SK-N-SH treated with all-trans-retinoic acid at 6 μM for 48 hours (cell line): Measurements from ENCODE around the gene IL1RN.

Experiments
- ARNTL ChIP-seq: fragments of 450-650 bp; formaldehyde crosslinking; IDR thresholded peaks from 2 replicates; pipeline ENCODE4 v1.5.0; 2020; ENCODE audit warnings: low read depth, mild to moderate bottlenecking, moderate library complexity, borderline replicate concordance
- ISL1 ChIP-seq: fragments of 250-450 bp; sonication (Bioruptor Pico); IDR thresholded peaks from 2 replicates; pipeline ENCODE4 v2.1.2; 2022; ENCODE audit warnings: mild to moderate bottlenecking, moderate library complexity
- TOX ChIP-seq: fragments of 250-450 bp; sonication (Bioruptor Pico); IDR thresholded peaks from 2 replicates; pipeline ENCODE4 v1.8.0; 2021; ENCODE audit warnings: mild to moderate bottlenecking, moderate library complexity, borderline replicate concordance
- ZFP3 ChIP-seq: fragments of 250-450 bp; sonication (Bioruptor Pico); IDR thresholded peaks from 2 replicates; pipeline ENCODE4 v1.5.0; 2020; ENCODE audit warnings: mild to moderate bottlenecking, moderate library complexity
- ZNF565 ChIP-seq: fragments of 450-650 bp; formaldehyde crosslinking; conservative IDR thresholded peaks from 2 replicates; pipeline ENCODE4 v1.5.0; 2020; ENCODE audit warnings: low read depth, mild to moderate bottlenecking, moderate library complexity
- TF ChIP-seq, protein P1 (sequence below): fragments of 250-450 bp; sonication (Bioruptor Pico); IDR thresholded peaks from 2 replicates; pipeline ENCODE4 v1.8.0; 2020; ENCODE audit warnings: mild to moderate bottlenecking, moderate library complexity, borderline replicate concordance

DNA sequence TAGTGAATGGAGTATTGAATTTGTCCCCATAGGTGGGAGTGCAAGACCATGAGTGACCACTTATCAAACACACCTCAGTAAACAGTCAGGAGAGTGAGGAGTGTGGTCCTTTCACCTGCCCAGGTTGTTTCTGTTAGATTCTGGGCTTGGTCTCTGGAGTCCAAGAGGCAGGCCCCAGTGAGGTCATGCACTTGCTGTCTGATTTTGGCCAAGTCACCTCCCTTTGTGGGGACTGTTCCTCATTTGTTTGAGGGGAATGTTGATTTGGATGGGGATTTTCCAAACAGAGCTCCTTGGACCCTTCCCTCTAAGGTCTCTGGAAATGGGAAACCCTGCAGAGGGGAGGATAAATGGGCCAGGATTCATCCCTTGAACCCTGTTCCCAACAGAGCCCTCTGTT, 7.3 kb downstream of the IL1RN start:
- TF ChIP-seq TOX (CRISPR knock-in tag) (no peak), ZNF565 (CRISPR knock-in tag) (no peak), ISL1 (no peak), ZFP3 (CRISPR knock-in tag) (no peak), ARNTL (CRISPR knock-in tag) (no peak)
- TF ChIP-seq, protein P1, sequence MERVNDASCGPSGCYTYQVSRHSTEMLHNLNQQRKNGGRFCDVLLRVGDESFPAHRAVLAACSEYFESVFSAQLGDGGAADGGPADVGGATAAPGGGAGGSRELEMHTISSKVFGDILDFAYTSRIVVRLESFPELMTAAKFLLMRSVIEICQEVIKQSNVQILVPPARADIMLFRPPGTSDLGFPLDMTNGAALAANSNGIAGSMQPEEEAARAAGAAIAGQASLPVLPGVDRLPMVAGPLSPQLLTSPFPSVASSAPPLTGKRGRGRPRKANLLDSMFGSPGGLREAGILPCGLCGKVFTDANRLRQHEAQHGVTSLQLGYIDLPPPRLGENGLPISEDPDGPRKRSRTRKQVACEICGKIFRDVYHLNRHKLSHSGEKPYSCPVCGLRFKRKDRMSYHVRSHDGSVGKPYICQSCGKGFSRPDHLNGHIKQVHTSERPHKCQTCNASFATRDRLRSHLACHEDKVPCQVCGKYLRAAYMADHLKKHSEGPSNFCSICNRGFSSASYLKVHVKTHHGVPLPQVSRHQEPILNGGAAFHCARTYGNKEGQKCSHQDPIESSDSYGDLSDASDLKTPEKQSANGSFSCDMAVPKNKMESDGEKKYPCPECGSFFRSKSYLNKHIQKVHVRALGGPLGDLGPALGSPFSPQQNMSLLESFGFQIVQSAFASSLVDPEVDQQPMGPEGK (CRISPR knock-in tag), result no peak
